ENCODE results near the gene ANKS1B. TPM values are rescaled to one million over a fixed set of nuclear protein-coding genes. Genes with fewer than 3 reads are reported as not detected.
A peak's percentile ranks its signal among the peaks of the same experiment; 100 is the strongest.

Gene ANKS1B
- total RNA-seq, 1 experiment from 2014 or later: 9.7 TPM

GRCh38 chr12:99455350-99456035 is 529.2 kb downstream of the ANKS1B start:
- Histone ChIP-seq H3K27ac (ENCODE audit: low read length) (peak overlapping the region; percentile 57; the same call in 1 of the 2 replicates), H3K4me3 (ENCODE audit: low read depth in 2 of 2, low read length in 2 of 2) (no peak overlapping the region), H3K9me3 (ENCODE audit: control insufficient read depth, insufficient read depth, low read depth, low read length) (no peaks in the 10 kb centered on the region), H3K36me3 (ENCODE audit: control insufficient read depth, insufficient read depth, low read length) (no peaks in the 10 kb centered on the region), H3K4me1 (ENCODE audit: control insufficient read depth, insufficient read depth, low read length) (peaks cover 4% of the 10 kb centered on the region), H3K27me3 (ENCODE audit: control insufficient read depth, insufficient read depth, low read length) (no peaks in the 10 kb centered on the region)
- intact Hi-C loops (cut with micrococcal nuclease; ENCODE audit: unreplicated experiment) (no loop called here), in situ Hi-C loops (cut with HindIII; ENCODE audit: low pct_unique_long_range_greater_than_20kb, low sequenced_read_pairs) (no loop called here)
- BruUV-seq (replicated peaks): no TSS peak
- CTCF ChIA-PET: no interaction called here
- DNase-seq (ENCODE audit: low read depth, low spot score) (no peak), ATAC-seq (peak; percentile 98)
- POLR2A ChIA-PET: no interaction called here
- TF ChIP-seq TCF7L2 (IDR thresholded peaks at IDR 0.05; ENCODE audit: low read depth, low read length): peak; percentile 97
- no peak for TF ChIP-seq SIN3A (IDR thresholded peaks at IDR 0.05; ENCODE audit: borderline replicate concordance, insufficient read depth, low read depth, low read length)

- H3K36me3 ChIP-seq (ENCODE audit: control insufficient read depth, insufficient read depth, low read length): no peaks in the 10 kb centered on the region
- ChIA-PET POLR2A (interaction anchor here (0.6 kb wide), 1 partner anchor 345 kb away, joined by 3 read pairs; no protein-coding TSS in a partner anchor), CTCF (no interaction called here)
- in situ Hi-C loops (cut with HindIII; ENCODE audit: low pct_unique_long_range_greater_than_20kb, low sequenced_read_pairs): no loop called here
- BruUV-seq (replicated peaks): no TSS peak
- H3K9me3 ChIP-seq (ENCODE audit: control insufficient read depth, insufficient read depth, low read depth, low read length): no peaks in the 10 kb centered on the region
- intact Hi-C loops (cut with micrococcal nuclease; ENCODE audit: unreplicated experiment): no loop called here
- peak overlapping the region; percentile 55; the same call in 1 of the 2 replicates for H3K27ac ChIP-seq (ENCODE audit: low read length)
- peaks cover 4% of the 10 kb centered on the region for H3K4me1 ChIP-seq (ENCODE audit: control insufficient read depth, insufficient read depth, low read length)
- TF ChIP-seq TCF7L2 (IDR thresholded peaks at IDR 0.05; ENCODE audit: low read depth, low read length) (no peak), CTCF (IDR thresholded peaks at IDR 0.05) (no peak), SIN3A (IDR thresholded peaks at IDR 0.05; ENCODE audit: borderline replicate concordance, insufficient read depth, low read depth, low read length) (no peak), POLR2AphosphoS5 (IDR thresholded peaks at IDR 0.05; ENCODE audit: low read depth, low read length) (no peak), REST (IDR thresholded peaks at IDR 0.05; ENCODE audit: insufficient read depth in 1 of 2, low read depth in 2 of 2, low read length in 1 of 2) (no peak)
- no peaks in the 10 kb centered on the region for H3K27me3 ChIP-seq (ENCODE audit: control insufficient read depth, insufficient read depth, low read length)
- ATAC-seq: peak; percentile 22; the same call in 1 of the 2 replicates
- DNase-seq (ENCODE audit: low read depth, low spot score): no peak
- no peak overlapping the region for H3K4me3 ChIP-seq (ENCODE audit: low read depth in 2 of 2, low read length in 2 of 2)
Observed at GRCh38 chr12:99454539-99455172, 530.1 kb downstream of the ANKS1B start.
